ENCODE measurements around the gene BARX2.

- TF ChIP-seq CTCF (IDR thresholded peaks at IDR 0.05) (no peak), POLR2A (IDR thresholded peaks at IDR 0.05) (no peak)
Observed at GRCh38 chr11:129447654-129448239, 72.1 kb downstream of the BARX2 start.

Measured in uterus (tissue), 2 donors.